ENCODE data around the gene ERICH4. TPM values are rescaled to one million over a fixed set of nuclear protein-coding genes. Genes with fewer than 3 reads are reported as not detected.

ERICH4 gene
- polyA plus RNA-seq, 1 of the 3 experiments (the other 2 are of a cell fraction) = not detected

GRCh38 chr19:41416194-41416674 is 26.7 kb upstream of the ERICH4 start:
- WGBS (ENCODE audit: low lambda C conversion rate) = 96% methylated on average over 12 of the region's 12 CpGs
- DNase-seq = no peak
- ChIA-PET CTCF (no interaction called here), POLR2A (no interaction called here)
- Histone ChIP-seq H3K27me3 (ENCODE audit: insufficient read depth) (no peaks in the 10 kb centered on the region), H3K9ac (no peak overlapping the region), H3F3A (replicated peaks; ENCODE audit: insufficient read depth) (no peaks in the 10 kb centered on the region), H3K79me2 (ENCODE audit: insufficient read depth) (no peaks in the 10 kb centered on the region), H4K20me1 (ENCODE audit: insufficient read depth) (no peaks in the 10 kb centered on the region), H2AFZ (ENCODE audit: low read depth) (no peak overlapping the region), H3K4me1 (ENCODE audit: control insufficient read depth in 1 of 2, insufficient read depth in 2 of 2, low read depth in 1 of 2, low read length in 1 of 2) (peaks cover 0 to 9% of the 10 kb centered on the region in 2 experiments; a peak in 1 of 4 replicates), H3K27ac (ENCODE audit: low read depth in 2 of 2, low read length in 1 of 2) (no peak overlapping the region), H3K4me3 (ENCODE audit: low read depth in 2 of 2, low read length in 1 of 2) (no peak overlapping the region), H3K4me2 (no peak overlapping the region), H3K9me3 (no peaks in the 10 kb centered on the region), H3K9me2 (no peaks in the 10 kb centered on the region), H3K36me3 (replicated peaks in 1 of 2; ENCODE audit: control insufficient read depth in 1 of 2, insufficient read depth in 2 of 2, low read length in 1 of 2) (peaks cover 3 to 29% of the 10 kb centered on the region in 2 experiments)
- TF ChIP-seq YY1 (IDR thresholded peaks at IDR 0.05; ENCODE audit: low read depth) (no peak), RCOR1 (IDR thresholded peaks at IDR 0.05; ENCODE audit: low read length) (no peak), NFIC (IDR thresholded peaks at IDR 0.05; ENCODE audit: borderline replicate concordance) (no peak), MXI1 (IDR thresholded peaks at IDR 0.05; ENCODE audit: low read depth, low read length) (no peak), USF1 (IDR thresholded peaks at IDR 0.05; ENCODE audit: borderline replicate concordance, low read depth) (no peak), ELF1 (IDR thresholded peaks at IDR 0.05) (no peak), TCF12 (IDR thresholded peaks at IDR 0.05) (no peak), REST (IDR thresholded peaks at IDR 0.05; ENCODE audit: low read depth, low read length) (no peak), FOXJ3 (CRISPR knock-in tag; IDR thresholded peaks at IDR 0.05) (no peak), GATA2 (CRISPR knock-in tag; IDR thresholded peaks at IDR 0.05) (no peak), PBX3 (IDR thresholded peaks at IDR 0.05) (no peak), SMC3 (IDR thresholded peaks at IDR 0.05; ENCODE audit: low read depth, low read length) (no peak)

Data from SK-N-SH (cell line).